Stimulated activated CD4-positive, alpha-beta T cell treated with anti-CD3 and anti-CD28 coated beads, TNF-alpha, amount 100 ng/mL, for 48 hours (primary cell): ENCODE measurements around the gene PACS1.
A peak's percentile ranks its signal among the peaks of the same experiment; 100 is the strongest.

Experiments used
- DNase-seq, 3 donors: peaks; one replicate each; pipeline ENCODE4 v3.0.0-alpha.2; 2020; ENCODE audit warnings: low read depth in 3 of 3

PACS1 gene

GRCh38 chr11:66288671-66289547, 218.8 kb downstream of the PACS1 start, which contains the start of gene YIF1A:
TSS of gene YIF1A (minus strand) at chr11:66289143. CDS start at chr11:66288985, 158 bp downstream.
- DNase-seq: peak; percentile 95 to 99 (median 98)

- DNase-seq: peak; percentile 67 to 80 (median 75)
These were observed 219.7 kb downstream of the PACS1 start for GRCh38 chr11:66289548-66290329.

DNA sequence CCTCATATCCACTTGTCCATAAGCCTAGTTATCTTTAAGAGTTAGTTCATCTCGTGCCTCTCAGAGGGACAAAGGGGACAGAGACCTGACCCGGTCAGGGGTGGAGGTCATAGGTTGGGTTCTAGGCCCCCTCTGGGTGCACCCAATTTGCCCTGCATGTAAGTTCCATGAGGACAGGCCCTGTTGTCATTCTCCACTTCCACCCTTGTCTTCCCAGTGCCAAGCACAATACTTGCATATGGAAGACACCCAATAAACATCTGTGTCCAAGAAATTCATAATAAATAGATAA, 220.2 kb downstream of the PACS1 start:
- no peak for DNase-seq

GRCh38 chr11:66291303-66291705, 221.2 kb downstream of the PACS1 start:
- no peak for DNase-seq

- no peak for DNase-seq
These were observed 221.9 kb downstream of the PACS1 start, which contains the start of gene TMEM151A for GRCh38 chr11:66291706-66292542. TSS of gene TMEM151A (plus strand) at chr11:66291894. CDS start at chr11:66292014, 120 bp downstream.

DNA sequence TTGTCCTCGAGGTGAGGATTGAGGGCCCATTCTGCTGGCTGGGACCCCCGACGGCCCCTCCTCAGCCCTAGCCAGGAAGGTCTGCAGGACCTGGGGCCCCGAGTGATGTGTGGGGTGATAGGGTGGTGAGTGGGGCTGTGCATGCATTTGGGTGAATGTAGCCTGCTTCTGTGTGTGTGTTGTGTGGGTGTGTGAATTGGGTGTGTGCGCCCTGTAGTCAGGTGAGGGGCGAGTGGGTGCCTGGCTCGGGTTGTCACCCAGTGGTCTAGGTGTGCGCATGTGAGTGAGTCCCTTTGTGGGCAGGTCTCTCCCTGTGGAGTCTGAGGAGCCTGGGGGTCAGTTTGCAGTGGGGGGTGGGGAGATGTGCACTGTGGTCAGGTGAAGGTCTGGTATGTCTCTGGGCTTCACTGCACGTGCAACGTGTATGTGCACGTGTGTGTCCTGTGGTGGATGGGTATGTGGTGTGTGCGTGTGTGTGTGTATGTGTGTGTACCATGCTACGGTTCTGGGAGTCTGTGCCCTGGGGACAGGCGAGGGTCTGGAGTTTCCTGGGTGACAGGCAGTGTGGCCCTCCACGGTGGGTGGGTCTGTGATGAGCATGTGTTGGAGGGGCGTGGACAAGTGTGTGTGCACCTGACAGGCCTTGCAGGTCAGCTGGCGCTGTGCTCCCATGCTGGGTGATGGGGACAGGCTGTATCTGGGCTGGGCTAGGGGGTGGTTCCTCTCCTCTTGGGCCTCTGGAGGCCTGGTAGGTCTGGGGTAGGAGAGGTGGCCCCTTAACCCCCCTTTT, 222.7 kb downstream of the PACS1 start:
- DNase-seq: no peak

GRCh38 chr11:66293352-66293751, 223.3 kb downstream of the PACS1 start:
- DNase-seq: no peak

GRCh38 chr11:66293777-66294625, 223.9 kb downstream of the PACS1 start:
- no peak for DNase-seq
